Fibroblast of mammary gland (primary cell): ENCODE data around the gene C3orf22.

Experiments used
- DNase-seq: peaks from one replicate; pipeline ENCODE4 v3.0.0-alpha.2; 2010; ENCODE audit warnings: low read depth
- H3K4me3 ChIP-seq: 2 replicates; pipeline ENCODE4 v1.5.1; 2011; ENCODE audit warnings: low read depth, mild to moderate bottlenecking, low read length, moderate library complexity; ENCODE audit not compliant: control insufficient read depth
- TF ChIP-seq, protein P1 (sequence below): conservative IDR thresholded peaks from 2 replicates; pipeline ENCODE4 v1.5.1; 2011; ENCODE audit warnings: low read depth, low read length, inconsistent platforms; ENCODE audit not compliant: control insufficient read depth, insufficient read depth

Gene C3orf22

DNA sequence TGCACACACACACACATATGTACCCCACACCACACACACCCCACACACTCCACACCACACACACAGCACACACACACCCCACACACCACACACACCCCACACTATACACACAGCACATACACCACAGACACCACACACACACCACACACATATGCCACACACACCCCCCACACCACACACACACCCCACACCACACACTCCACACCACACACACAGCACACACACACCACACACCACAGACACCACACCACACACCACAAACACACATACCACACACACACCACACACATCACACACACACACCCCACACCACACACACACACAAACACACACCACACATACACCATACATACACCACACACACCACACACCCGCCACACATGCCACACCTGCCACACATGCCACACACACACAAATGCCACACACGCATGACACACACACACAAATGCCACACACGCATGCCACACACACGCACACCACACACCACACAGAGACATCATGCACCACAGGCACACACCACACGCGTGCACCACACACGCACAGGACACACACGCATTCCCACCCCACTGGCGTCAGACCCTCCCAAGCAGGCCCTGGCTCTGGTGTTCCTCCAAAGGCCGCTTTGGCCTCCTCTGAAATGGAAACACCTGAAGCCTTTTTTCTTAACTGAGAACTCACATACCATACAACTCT, 19.0 kb downstream of the C3orf22 start:
- DNase-seq, result no peak
- TF ChIP-seq, protein P1, sequence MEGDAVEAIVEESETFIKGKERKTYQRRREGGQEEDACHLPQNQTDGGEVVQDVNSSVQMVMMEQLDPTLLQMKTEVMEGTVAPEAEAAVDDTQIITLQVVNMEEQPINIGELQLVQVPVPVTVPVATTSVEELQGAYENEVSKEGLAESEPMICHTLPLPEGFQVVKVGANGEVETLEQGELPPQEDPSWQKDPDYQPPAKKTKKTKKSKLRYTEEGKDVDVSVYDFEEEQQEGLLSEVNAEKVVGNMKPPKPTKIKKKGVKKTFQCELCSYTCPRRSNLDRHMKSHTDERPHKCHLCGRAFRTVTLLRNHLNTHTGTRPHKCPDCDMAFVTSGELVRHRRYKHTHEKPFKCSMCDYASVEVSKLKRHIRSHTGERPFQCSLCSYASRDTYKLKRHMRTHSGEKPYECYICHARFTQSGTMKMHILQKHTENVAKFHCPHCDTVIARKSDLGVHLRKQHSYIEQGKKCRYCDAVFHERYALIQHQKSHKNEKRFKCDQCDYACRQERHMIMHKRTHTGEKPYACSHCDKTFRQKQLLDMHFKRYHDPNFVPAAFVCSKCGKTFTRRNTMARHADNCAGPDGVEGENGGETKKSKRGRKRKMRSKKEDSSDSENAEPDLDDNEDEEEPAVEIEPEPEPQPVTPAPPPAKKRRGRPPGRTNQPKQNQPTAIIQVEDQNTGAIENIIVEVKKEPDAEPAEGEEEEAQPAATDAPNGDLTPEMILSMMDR, result no peak
- no peak overlapping the region for H3K4me3 ChIP-seq

DNA sequence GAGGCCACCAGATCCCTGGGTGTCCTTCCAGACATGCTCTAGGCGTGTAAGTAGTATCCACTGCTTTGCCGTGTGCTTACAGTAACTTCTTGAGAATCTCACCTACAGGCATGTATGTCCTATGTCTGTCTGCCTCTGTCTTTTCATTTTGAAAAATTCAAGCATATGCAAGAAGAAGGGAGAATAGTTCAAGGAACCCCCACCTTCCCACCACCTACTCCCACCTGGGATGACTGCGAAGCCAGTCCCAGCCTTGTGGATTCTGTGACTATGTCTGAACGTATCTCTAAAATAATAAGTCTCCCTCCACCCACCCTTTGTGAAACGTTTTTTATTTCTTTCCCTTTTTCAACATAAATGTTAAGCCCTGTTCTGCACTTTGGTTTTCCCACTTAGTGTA, 19.8 kb downstream of the C3orf22 start:
- DNase-seq, result no peak
- H3K4me3 ChIP-seq, result no peak overlapping the region
- TF ChIP-seq, protein P1, result no peak

DNA sequence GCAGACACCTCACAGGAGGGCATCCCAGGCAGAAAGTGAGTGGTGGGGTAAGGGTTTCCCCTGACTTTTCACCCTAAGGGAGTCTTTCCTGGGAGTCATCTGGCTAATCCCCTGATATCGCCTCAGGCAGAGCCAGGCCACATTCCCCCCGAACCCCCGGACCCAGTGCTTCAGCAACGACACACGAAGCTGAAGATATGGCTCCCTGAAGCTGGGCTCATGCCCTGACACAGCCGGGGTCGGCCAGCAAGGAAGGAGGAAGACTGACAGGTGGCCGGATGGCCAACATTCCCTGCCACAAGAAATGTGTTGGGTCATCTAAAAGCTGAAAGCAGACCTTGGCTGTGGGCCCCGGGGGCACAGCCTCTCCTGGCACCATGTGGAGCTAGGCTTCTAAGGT, 20.4 kb downstream of the C3orf22 start:
- DNase-seq, result no peak
- no peak overlapping the region for H3K4me3 ChIP-seq
- TF ChIP-seq, protein P1, result no peak

DNA sequence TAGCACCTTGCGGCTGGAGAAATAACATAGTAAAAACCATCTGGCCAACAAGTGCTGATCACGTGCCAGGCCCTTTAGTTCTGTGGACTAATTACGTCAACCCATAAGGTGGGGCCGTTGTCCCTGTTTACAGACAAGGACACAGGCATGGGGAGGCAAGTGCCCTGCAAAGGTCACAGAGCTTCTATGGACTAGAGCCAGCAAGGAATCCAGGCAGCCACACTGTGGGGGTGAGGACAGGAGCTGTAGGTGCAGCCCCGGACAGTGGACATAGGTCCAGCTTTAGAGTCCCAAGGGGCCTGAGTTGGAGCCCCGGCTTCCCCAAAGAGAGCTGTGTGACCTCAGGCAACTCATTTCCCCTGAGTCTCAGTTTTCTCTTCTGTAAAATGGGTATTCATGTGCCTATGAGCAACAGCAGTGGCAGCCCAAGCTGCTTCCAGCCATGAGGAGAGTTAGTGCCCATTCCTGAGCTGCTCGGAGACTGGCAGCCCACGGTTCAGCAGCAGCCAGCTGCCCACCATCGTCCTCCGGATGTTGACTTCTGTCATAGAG, 20.9 kb downstream of the C3orf22 start:
- no peak for DNase-seq
- H3K4me3 ChIP-seq, result no peak overlapping the region
- TF ChIP-seq, protein P1, result no peak

DNA sequence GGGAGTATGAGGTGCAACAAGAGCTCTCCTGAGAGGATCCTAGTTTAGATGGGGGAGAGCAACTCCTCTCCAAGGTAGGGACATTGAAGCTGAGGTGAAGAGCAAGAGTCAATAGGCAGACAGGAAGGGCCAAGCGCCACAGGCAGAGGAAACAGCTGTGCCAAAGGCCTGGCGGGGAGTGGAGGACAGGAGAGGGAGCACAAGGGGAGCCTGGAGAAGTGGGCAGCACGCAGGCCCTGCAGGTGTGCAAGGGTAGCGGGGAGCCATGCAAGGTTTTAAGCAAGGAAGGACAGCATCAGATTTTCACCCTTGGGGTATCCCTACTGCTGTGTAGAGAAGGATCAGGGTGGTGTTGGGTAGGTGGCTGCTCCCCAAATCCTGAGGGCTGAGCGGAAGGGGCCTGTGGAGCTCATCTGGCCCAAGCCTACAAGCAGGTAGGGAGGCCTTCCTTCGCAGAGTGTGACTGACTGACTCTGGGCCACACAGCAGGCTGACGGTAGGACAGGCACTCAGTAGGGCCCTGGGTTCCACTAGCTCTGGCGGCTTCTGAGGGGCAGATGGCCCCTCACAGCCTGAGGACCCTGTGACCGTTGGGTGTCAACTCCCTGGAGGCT, 21.5 kb downstream of the C3orf22 start:
- H3K4me3 ChIP-seq, result no peak overlapping the region
- TF ChIP-seq, protein P1, result no peak
- DNase-seq, result no peak

DNA sequence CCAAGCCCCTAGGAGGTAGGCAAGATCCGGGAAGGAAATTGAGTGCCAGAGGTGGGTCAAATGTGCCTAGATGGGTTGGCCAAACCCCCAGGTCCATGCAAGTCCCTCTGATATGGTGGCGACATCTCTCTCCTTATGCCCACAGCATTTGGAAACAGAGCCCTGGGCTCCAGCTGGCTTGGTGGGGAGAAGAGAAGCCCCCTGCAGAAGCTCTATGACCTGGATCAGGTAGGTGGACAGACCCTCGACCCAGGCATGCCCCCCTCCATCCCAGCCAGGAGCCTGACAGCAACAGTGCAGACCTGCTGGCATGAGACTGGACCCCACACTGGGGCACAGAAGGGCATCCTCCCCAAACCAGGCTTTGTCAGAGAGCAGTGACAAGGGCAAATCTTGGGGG, 22.6 kb downstream of the C3orf22 start:
- H3K4me3 ChIP-seq, result no peak overlapping the region
- DNase-seq, result no peak
- TF ChIP-seq, protein P1, result no peak
